ENCODE results near the gene AP5B1.

The AP5B1 gene

DNA sequence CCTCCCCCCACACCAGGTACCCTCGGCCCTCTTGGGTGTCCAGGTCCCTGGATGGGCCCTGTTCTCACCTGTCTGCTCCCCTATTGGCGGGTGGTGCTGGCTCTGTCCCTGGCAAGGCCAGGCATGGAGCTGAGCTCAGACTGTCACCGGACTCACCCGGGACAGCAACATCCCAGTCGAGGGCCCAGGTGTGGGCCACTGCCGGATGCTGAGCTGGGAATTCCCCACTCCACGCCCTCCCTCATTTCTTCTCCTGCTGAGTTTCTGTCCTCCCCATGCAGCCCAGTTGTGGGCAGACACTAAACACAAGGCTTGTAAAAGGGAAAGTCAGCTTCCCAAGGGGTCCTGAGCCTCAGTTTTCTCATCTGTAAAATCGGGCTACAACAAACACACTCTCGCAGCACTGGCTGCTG lies 2.0 kb upstream of the AP5B1 start:
- peaks cover 68% of the 10 kb centered on the region for H3K27me3 ChIP-seq (ENCODE audit: control insufficient read depth, insufficient read depth, low read length, poor library complexity, severe bottlenecking)
- H3K27ac ChIP-seq (ENCODE audit: insufficient read depth, low read depth, low read length, poor library complexity, severe bottlenecking), result no peak overlapping the region
- H3K4me1 ChIP-seq (ENCODE audit: control insufficient read depth, insufficient read depth, low read length), result peaks cover 11% of the 10 kb centered on the region
- no peaks in the 10 kb centered on the region for H3K9me3 ChIP-seq (ENCODE audit: control insufficient read depth, low read length)
- 90 to 91% methylated on average over 9 of the region's 9 CpGs for WGBS, 2 experiments
- H3K36me3 ChIP-seq (ENCODE audit: control insufficient read depth, insufficient read depth, low read length), result peaks cover 10% of the 10 kb centered on the region
- no peak overlapping the region for H3K4me3 ChIP-seq (ENCODE audit: insufficient read depth, low read depth, low read length)

DNA sequence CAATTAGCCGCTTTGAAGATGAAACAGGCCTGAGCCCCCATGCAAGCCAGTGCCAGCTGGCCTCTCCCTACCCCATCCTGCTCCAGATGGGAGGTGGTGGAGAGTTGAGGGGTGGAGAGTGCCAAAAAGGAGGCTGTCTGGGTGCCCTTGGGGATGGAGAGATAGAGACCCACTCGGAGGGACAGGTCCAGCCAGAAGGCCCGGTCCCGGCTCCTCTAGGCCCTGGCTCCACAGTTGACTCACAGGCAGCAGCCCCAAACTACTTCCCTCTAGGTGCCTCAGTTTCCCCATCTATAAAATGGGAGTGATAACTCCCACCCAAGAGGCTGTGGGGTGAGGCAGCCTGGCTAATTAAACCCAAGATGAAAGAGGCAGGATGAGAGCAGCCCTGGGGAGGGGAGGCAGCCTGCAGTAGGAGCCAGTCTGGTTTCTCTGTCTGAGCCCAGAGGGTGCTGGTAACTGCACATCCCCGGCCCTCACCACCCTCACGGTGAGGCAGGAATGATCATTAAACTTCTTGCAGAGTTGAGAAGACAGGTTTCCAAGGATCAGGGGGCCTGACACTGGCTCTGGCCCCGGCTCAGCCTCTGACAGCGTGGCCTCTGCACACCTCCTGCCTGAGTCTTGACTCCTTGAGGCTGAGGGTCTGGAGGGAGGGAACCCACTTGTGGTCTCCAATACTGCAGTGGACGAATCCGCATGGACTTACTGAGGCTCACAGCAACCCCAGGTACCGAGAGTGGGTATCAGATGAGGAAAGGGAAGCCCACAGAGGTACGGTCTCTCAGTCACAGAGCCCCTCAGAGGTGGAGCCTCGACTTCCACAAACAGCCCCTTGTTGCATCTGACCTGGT lies 1.4 kb upstream of the AP5B1 start:
- peaks cover 10% of the 10 kb centered on the region for H3K36me3 ChIP-seq (ENCODE audit: control insufficient read depth, insufficient read depth, low read length)
- peaks cover 61% of the 10 kb centered on the region for H3K27me3 ChIP-seq (ENCODE audit: control insufficient read depth, insufficient read depth, low read length, poor library complexity, severe bottlenecking)
- peaks cover 11% of the 10 kb centered on the region for H3K4me1 ChIP-seq (ENCODE audit: control insufficient read depth, insufficient read depth, low read length)
- WGBS, 2 experiments, result 89 to 91% methylated on average over 13 of the region's 13 CpGs
- no peak overlapping the region for H3K4me3 ChIP-seq (ENCODE audit: insufficient read depth, low read depth, low read length)
- H3K9me3 ChIP-seq (ENCODE audit: control insufficient read depth, low read length), result no peaks in the 10 kb centered on the region
- no peak overlapping the region for H3K27ac ChIP-seq (ENCODE audit: insufficient read depth, low read depth, low read length, poor library complexity, severe bottlenecking)

DNA sequence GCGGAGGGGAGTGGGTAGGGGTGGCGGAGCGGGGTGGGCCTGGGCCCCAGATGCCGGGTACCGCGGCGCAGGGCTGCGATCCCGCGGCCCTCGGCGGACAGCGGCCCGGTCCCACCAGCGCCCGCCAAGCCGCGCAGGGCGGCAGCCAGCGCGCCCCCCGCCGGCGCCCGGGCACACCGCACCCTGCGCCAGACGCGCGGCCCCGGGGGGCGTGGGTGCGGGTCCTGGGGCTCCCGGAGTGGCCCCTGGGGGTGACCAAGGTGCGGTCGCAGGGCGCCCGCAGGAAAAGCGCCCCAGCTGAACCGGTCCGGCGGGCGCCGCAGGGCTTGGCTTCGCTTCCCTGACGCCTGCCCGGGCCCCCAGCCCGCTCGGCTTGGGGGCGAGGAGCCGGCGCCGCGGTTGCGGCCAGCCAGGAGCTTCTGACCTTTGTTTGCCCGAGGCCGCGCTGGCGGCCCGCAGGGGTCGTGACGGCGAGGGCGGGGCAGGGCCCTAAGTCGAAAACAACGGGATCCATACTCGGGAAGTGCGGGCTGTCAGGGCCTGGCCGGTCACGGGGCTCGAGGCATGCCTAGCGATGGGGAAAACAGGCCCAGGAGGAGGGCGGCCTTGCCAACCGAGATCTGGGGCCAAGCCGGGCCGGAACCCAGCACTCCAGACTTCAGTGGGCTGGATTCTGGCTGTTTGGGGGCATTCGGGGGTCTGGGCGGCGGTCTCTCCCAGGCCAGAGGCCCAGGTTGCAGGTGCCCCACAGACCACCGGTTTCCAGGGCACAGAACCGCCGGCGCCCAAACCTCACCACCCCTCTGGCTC lies 581 bp upstream of the AP5B1 start:
- WGBS, 2 experiments, result 11 to 12% methylated on average over 83 of the region's 83 CpGs
- no peaks in the 10 kb centered on the region for H3K9me3 ChIP-seq (ENCODE audit: control insufficient read depth, low read length)
- H3K4me3 ChIP-seq (ENCODE audit: insufficient read depth, low read depth, low read length), result peak overlapping the region; percentile 74
- H3K4me1 ChIP-seq (ENCODE audit: control insufficient read depth, insufficient read depth, low read length), result peaks cover 11% of the 10 kb centered on the region
- peaks cover 53% of the 10 kb centered on the region for H3K27me3 ChIP-seq (ENCODE audit: control insufficient read depth, insufficient read depth, low read length, poor library complexity, severe bottlenecking)
- H3K36me3 ChIP-seq (ENCODE audit: control insufficient read depth, insufficient read depth, low read length), result peaks cover 10% of the 10 kb centered on the region
- H3K27ac ChIP-seq (ENCODE audit: insufficient read depth, low read depth, low read length, poor library complexity, severe bottlenecking), result no peak overlapping the region

DNA sequence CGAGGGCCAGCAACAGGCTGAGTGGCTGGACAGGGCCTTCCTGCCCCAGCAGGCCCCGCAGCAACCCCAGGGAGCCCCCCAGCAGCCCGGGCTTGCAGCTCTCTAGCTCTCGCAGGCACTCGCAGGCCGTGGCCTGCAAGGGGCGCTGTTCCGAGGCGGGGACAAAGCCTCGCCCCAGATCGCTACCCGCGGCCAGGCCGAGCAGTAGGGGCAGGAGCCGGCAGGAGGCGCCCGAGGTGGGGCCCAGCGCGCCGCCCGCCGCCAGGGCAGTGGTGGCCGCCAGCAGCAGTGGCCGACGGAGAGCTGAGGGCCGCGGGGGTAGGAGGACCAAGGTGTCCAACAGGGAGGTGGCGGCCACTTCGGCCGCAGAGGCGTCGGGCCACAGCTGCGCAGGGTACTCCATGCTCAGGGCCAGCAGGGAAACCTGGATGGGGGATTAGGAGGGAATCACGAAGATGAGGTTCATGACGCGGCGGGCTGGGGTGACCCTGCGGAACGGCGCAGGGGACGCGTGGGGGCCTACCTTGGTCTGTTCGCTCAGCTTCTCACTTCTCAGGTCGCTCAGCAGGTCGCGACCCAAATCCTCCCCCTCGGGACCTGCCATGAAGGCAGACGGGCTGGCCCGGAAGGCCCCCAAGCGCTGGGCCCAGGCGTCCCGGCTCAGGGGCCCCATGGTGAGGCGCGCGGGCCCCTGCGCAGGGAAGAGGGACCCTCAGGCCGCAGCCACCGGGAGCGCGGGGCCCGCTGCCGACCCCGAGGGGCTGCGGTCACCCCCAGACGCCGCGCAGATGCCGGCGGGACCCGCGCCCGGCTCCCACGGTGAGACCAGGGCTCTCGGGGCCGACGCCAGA lies 632 bp downstream of the AP5B1 start:
- Histone ChIP-seq H3K9me3 (ENCODE audit: control insufficient read depth, low read length) (no peaks in the 10 kb centered on the region), H3K4me1 (ENCODE audit: control insufficient read depth, insufficient read depth, low read length) (peaks cover 11% of the 10 kb centered on the region), H3K27ac (ENCODE audit: insufficient read depth, low read depth, low read length, poor library complexity, severe bottlenecking) (no peak overlapping the region), H3K4me3 (ENCODE audit: insufficient read depth, low read depth, low read length) (peak overlapping the region; percentile 74), H3K27me3 (ENCODE audit: control insufficient read depth, insufficient read depth, low read length, poor library complexity, severe bottlenecking) (peaks cover 41% of the 10 kb centered on the region), H3K36me3 (ENCODE audit: control insufficient read depth, insufficient read depth, low read length) (peaks cover 10% of the 10 kb centered on the region)
- 6% methylated on average over 76 of the region's 76 CpGs for WGBS, 2 experiments

DNA sequence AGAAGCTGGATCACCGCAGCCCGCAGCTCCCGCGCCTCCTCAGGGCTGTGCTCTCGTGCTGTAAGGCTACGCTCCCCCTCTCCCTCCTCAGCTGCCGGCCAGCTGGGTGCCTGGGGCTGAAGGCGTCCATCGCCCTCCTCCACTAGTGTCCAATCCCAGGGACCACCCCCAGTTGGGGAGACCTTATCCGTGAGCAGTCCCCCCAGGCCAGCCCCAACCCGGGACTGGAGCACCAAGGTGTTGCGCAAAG lies 1.2 kb downstream of the AP5B1 start:
- H3K27ac ChIP-seq (ENCODE audit: insufficient read depth, low read depth, low read length, poor library complexity, severe bottlenecking), result no peak overlapping the region
- peak overlapping the region; percentile 74 for H3K4me3 ChIP-seq (ENCODE audit: insufficient read depth, low read depth, low read length)
- H3K36me3 ChIP-seq (ENCODE audit: control insufficient read depth, insufficient read depth, low read length), result peaks cover 10% of the 10 kb centered on the region
- peaks cover 35% of the 10 kb centered on the region for H3K27me3 ChIP-seq (ENCODE audit: control insufficient read depth, insufficient read depth, low read length, poor library complexity, severe bottlenecking)
- peaks cover 11% of the 10 kb centered on the region for H3K4me1 ChIP-seq (ENCODE audit: control insufficient read depth, insufficient read depth, low read length)
- WGBS, 2 experiments, result 88% methylated on average over 12 of the region's 12 CpGs
- no peaks in the 10 kb centered on the region for H3K9me3 ChIP-seq (ENCODE audit: control insufficient read depth, low read length)

DNA sequence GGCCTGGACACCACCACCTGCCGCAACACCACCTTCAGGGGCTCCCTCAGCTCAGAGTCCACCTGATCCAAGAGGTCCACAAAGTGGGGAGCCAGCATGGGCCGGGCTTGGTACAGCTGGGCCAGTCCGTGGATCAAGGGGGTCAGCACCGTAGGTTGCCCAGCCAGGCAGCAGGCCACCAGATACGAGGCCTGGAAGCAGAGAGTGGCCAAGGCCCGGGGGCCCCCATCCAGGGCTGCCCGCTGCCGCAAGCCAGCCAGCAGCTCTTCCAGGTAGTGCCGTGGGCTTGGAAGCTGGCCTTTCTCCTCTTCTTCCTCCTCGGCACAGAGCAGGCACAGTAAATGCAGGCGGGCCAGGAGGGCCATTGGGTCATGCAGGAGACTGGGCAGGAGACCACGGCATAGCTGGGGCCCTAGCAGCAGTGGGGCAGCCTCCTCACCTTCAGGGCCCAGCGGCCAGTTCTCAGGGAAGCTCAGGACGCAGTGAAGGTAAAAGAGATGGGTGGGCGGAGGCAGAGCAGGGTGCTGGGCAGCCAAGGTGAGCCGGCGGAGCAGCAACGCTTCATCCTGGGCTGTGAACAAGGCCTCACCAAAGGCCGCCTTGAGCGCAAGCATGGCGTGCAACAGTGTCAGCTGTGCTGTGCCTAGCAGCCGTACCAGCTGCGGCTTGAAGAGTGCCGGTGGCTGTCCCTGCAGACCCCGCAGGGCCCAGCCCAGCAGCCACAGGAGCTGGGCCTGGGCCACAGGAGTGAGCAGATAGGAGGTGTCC lies 1.7 kb downstream of the AP5B1 start:
- WGBS, 2 experiments, result 95 to 97% methylated on average over 25 of the region's 25 CpGs
- H3K27me3 ChIP-seq (ENCODE audit: control insufficient read depth, insufficient read depth, low read length, poor library complexity, severe bottlenecking), result peaks cover 30% of the 10 kb centered on the region
- H3K4me3 ChIP-seq (ENCODE audit: insufficient read depth, low read depth, low read length), result peak overlapping the region; percentile 74
- no peak overlapping the region for H3K27ac ChIP-seq (ENCODE audit: insufficient read depth, low read depth, low read length, poor library complexity, severe bottlenecking)
- peaks cover 7% of the 10 kb centered on the region for H3K4me1 ChIP-seq (ENCODE audit: control insufficient read depth, insufficient read depth, low read length)
- H3K36me3 ChIP-seq (ENCODE audit: control insufficient read depth, insufficient read depth, low read length), result peaks cover 10% of the 10 kb centered on the region
- H3K9me3 ChIP-seq (ENCODE audit: control insufficient read depth, low read length), result no peaks in the 10 kb centered on the region

DNA sequence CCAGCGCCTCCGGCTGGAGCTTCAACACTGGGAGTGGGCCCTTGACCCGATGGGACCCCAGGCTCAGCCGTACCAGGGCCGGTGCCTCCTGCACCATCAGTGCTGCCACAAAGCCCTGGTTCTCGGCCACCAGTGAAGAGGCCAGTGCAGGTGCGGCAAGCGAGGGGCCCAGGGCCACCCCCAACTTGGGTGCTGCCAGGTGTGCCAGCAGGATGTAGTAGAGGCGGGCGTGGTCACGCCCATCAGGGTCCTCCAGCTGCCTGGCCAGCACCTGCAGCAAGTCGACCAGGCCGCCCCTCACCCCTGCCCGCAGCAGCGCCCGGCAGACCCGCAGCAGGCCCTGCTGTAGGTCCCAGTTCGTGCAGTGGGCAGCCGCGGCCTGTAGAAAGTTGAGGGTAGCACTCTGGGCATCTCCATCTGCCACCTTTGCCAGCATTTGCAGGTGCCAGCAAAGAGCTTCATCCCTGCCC lies 2.3 kb downstream of the AP5B1 start:
- no peak overlapping the region for H3K4me3 ChIP-seq (ENCODE audit: insufficient read depth, low read depth, low read length)
- H3K4me1 ChIP-seq (ENCODE audit: control insufficient read depth, insufficient read depth, low read length), result peaks cover 6% of the 10 kb centered on the region
- no peak overlapping the region for H3K27ac ChIP-seq (ENCODE audit: insufficient read depth, low read depth, low read length, poor library complexity, severe bottlenecking)
- no peaks in the 10 kb centered on the region for H3K9me3 ChIP-seq (ENCODE audit: control insufficient read depth, low read length)
- 96% methylated on average over 20 of the region's 20 CpGs for WGBS, 2 experiments
- H3K36me3 ChIP-seq (ENCODE audit: control insufficient read depth, insufficient read depth, low read length), result peaks cover 10% of the 10 kb centered on the region
- peaks cover 27% of the 10 kb centered on the region for H3K27me3 ChIP-seq (ENCODE audit: control insufficient read depth, insufficient read depth, low read length, poor library complexity, severe bottlenecking)

DNA sequence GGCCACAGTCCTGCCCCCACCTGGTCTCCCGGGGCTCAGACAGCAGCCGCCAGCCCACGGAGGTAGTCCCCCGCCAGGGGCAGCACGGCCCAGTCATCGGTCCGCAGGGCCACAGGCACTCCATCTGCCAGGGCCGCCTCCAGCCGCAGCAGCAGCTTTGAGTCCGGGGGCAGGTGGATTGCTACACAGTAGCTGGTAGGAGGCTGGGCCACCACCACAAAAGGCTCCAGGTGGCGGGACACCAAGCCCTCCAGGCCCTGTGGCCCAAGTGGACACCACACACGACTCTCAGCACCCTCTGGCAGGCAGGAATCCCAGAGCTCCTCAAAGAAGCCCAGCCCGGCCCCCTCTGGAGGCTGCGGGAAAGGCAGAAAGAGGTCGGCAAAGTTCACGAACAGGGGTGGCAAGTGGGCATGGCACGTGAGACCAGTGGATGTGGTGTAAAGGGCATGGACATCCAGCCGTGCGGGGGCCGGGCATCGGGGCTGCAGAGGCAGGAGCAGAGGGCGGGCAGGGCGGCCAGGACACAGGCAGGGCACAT lies 2.9 kb downstream of the AP5B1 start:
- peaks cover 22% of the 10 kb centered on the region for H3K27me3 ChIP-seq (ENCODE audit: control insufficient read depth, insufficient read depth, low read length, poor library complexity, severe bottlenecking)
- 94% methylated on average over 23 of the region's 23 CpGs for WGBS, 2 experiments
- H3K4me3 ChIP-seq (ENCODE audit: insufficient read depth, low read depth, low read length), result no peak overlapping the region
- no peak overlapping the region for H3K27ac ChIP-seq (ENCODE audit: insufficient read depth, low read depth, low read length, poor library complexity, severe bottlenecking)
- peaks cover 6% of the 10 kb centered on the region for H3K4me1 ChIP-seq (ENCODE audit: control insufficient read depth, insufficient read depth, low read length)
- peaks cover 10% of the 10 kb centered on the region for H3K36me3 ChIP-seq (ENCODE audit: control insufficient read depth, insufficient read depth, low read length)
- H3K9me3 ChIP-seq (ENCODE audit: control insufficient read depth, low read length), result no peaks in the 10 kb centered on the region

DNA sequence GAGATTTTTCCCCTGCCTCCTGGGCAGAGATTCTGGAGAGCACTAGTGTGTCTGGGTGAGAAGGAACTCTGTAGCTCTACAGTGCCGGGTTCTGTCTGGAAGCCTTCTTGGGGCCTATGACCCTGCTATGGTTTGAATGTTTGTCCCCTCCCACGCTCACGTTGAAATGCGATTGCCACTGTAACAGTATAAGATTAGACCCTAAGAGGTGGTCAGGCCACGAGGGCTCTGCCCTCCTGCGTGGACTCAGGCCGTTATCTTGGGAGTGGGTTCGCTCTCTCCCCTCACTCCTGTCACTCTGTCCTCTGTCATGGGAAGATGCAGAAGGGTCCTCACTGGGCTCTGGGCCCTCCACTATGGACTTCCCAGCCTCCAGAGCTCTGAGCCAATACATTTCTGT lies 3.5 kb downstream of the AP5B1 start:
- 94 to 95% methylated on average over 8 of the region's 8 CpGs for WGBS, 2 experiments
- no peak overlapping the region for H3K27ac ChIP-seq (ENCODE audit: insufficient read depth, low read depth, low read length, poor library complexity, severe bottlenecking)
- peaks cover 10% of the 10 kb centered on the region for H3K36me3 ChIP-seq (ENCODE audit: control insufficient read depth, insufficient read depth, low read length)

More for the DNA sequence above, 3.5 kb downstream of the AP5B1 start:
- H3K4me1 ChIP-seq (ENCODE audit: control insufficient read depth, insufficient read depth, low read length), result peaks cover 6% of the 10 kb centered on the region
- no peaks in the 10 kb centered on the region for H3K9me3 ChIP-seq (ENCODE audit: control insufficient read depth, low read length)
- peaks cover 15% of the 10 kb centered on the region for H3K27me3 ChIP-seq (ENCODE audit: control insufficient read depth, insufficient read depth, low read length, poor library complexity, severe bottlenecking)
- H3K4me3 ChIP-seq (ENCODE audit: insufficient read depth, low read depth, low read length), result no peak overlapping the region

Measured in ectodermal cell (in vitro differentiated cells).